Activated naive CD8-positive, alpha-beta T cell treated with anti-CD3 and anti-CD28 coated beads, Interleukin-2, amount 10 ng/mL, durations not matched to agents 7 days and 5 days (primary cell): Measurements from ENCODE around the gene SLC25A38. TPM values are rescaled to one million over a fixed set of nuclear protein-coding genes. Genes with fewer than 3 reads are reported as not detected.

Source experiments
- ATAC-seq: fragments of 150-1000 bp; cut with Tn5 transposase; one replicate; pipeline ENCODE4 v1.10.0; 2021; ENCODE audit warnings: low read depth, moderate library complexity
- POLR2A ChIA-PET: fragments of 350-600 bp; sonication (Branson Sonifier 250); formaldehyde crosslinking; loops from one replicate; lab custom pipeline; 2021; ENCODE audit warnings: antibody characterized with exemption; lab: Charles Lee
- DNase-seq: peaks from one replicate; pipeline ENCODE4 v3.0.0; 2021
- H3K27ac Mint-ChIP-seq: one replicate; pipeline ENCODE4 v1.8.0; 2022; ENCODE audit warnings: mild to moderate bottlenecking, mixed read lengths
- H3K27me3 Mint-ChIP-seq: one replicate; pipeline ENCODE4 v1.8.0; 2022; ENCODE audit warnings: mild to moderate bottlenecking, moderate library complexity, mixed read lengths
- H3K36me3 Mint-ChIP-seq: one replicate; pipeline ENCODE4 v1.8.0; 2021; ENCODE audit warnings: mild to moderate bottlenecking, mixed read lengths
- H3K4me1 Mint-ChIP-seq: one replicate; pipeline ENCODE4 v1.8.0; 2021; ENCODE audit warnings: mixed read lengths
- H3K4me3 Mint-ChIP-seq: one replicate; pipeline ENCODE4 v1.8.0; 2022; ENCODE audit warnings: mild to moderate bottlenecking, moderate library complexity, mixed read lengths
- H3K9me3 Mint-ChIP-seq: one replicate; pipeline ENCODE4 v1.8.0; 2021; ENCODE audit warnings: mixed read lengths
- total RNA-seq, 2 experiments: library from RNA; stranded (reverse); gene quantifications; one replicate each; pipeline ENCODE4 v1.2.3, GENCODE V29; 2021

Gene SLC25A38
- total RNA-seq = 10 to 100 TPM; 46.0 to 46.1 TPM

DNA sequence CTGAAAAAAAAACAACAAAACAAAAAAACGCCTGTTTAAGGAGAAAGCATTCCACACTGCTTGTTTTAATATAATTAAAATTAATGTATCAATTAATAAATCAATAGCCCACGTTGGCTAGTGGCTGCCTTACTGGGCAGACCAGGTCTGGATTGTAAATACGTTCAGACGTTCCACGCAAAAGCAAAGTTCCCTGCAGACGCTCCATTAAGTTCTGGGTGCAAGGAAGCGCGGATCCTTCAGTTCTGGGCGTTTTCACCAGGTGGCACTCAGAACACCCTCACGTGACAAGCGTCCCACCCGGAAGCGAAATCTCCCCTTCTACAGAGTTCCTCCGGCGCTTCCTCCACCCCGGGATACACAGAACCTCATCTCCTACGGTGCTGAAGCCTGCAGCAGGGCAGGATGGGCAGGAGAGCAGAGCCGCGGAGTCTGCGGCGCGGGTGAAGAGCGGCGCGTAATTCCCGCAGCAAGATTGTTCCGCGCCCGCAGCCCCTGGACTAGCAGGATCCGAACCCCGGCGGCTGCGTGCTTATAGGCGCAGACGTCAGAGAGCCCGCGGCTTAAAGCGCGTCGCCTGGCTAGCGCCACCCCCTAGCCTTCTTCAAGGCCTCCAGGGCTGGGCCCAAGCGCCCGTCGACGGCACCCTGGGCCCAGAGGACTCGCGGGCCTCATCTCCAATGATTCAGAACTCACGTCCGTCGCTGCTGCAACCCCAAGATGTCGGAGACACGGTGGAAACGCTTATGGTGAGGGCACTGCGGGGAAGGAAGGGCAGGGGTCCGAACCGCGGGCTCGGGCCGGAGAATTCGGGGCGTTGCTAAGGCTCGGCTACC lies at the start of gene SLC25A38:
Gene SLC25A38 (plus strand): TSS at position 326 of the 836 bp plus-strand sequence. CDS start 355 bp downstream, at position 681.
- ATAC-seq (peak; percentile 83), DNase-seq (peak; percentile 84)
- H3K27me3 Mint-ChIP-seq = no peaks in the 10 kb centered on the region
- H3K36me3 Mint-ChIP-seq = peaks cover 13% of the 10 kb centered on the region
- peak within 1 kb of the TSS; percentile 99 for H3K27ac Mint-ChIP-seq
- no peaks in the 10 kb centered on the region for H3K9me3 Mint-ChIP-seq
- POLR2A ChIA-PET = interaction anchor here (0.7 to 2.1 kb wide), 3 partner anchors 11 to 30 kb away, joined by 3 to 42 read pairs (median 5); partner anchors contain the start of gene RPSA
- peak within 1 kb of the TSS; percentile 98 for H3K4me3 Mint-ChIP-seq
- H3K4me1 Mint-ChIP-seq = peaks cover 37% of the 10 kb centered on the region

DNA sequence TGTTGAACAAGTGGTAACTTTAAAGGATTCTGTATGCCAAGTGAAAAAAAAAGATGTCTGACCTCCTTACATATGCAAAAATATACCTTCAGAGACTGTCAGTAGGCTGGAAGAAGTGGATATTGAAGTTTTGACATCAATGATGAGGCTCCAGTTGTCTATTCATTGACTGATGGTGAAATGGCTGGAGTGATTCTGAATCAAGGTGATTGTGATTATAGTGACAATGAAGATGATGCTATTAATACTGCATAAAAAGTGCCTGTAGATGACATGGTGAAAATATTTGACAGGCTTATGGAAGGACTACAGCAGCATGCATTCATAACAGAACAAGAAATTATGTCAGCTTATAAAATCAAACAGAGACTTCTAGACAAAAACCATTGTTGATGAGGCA lies 49.6 kb upstream of the SLC25A38 start:
- no peak for DNase-seq
- H3K4me1 Mint-ChIP-seq = peaks cover 21% of the 10 kb centered on the region
- H3K9me3 Mint-ChIP-seq = peaks cover 4% of the 10 kb centered on the region
- no peak for ATAC-seq
- no peak overlapping the region for H3K4me3 Mint-ChIP-seq
- H3K36me3 Mint-ChIP-seq = peaks cover 6% of the 10 kb centered on the region
- no peak overlapping the region for H3K27ac Mint-ChIP-seq
- H3K27me3 Mint-ChIP-seq = peaks cover 2% of the 10 kb centered on the region
- POLR2A ChIA-PET = interaction anchor here (1.2 kb wide), 1 partner anchor 41 kb away, joined by 3 read pairs; no protein-coding TSS in a partner anchor

DNA sequence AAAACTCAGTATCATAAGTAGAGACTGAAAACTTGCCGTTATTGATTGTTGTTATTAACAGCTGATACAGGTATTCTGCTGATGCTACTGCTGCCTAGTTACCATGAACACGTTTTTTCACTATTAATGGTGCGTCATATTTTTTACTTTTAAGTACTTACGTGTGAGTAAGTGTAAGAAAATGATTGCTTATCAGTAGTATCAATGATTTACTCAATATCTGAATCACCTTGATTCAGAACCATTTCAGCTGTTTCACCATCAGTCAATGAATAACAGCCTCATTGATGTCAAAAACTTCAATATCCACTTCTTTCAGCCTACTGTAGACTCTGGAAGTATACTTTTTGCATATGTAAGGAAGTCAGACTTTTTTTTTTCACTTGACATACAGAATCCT lies 49.0 kb upstream of the SLC25A38 start:
- no peak for ATAC-seq
- Mint-ChIP-seq H3K27me3 (peaks cover 2% of the 10 kb centered on the region), H3K9me3 (peaks cover 4% of the 10 kb centered on the region), H3K36me3 (peaks cover 6% of the 10 kb centered on the region), H3K4me3 (no peak overlapping the region), H3K27ac (no peak overlapping the region), H3K4me1 (peaks cover 21% of the 10 kb centered on the region)
- POLR2A ChIA-PET = no interaction called here
- no peak for DNase-seq

- no peak for ATAC-seq
Observed at GRCh38 chr3:39338201-39338600, 45.0 kb upstream of the SLC25A38 start.

GRCh38 chr3:39339086-39339485 lies 44.1 kb upstream of the SLC25A38 start:
- peaks cover 8% of the 10 kb centered on the region for H3K4me1 Mint-ChIP-seq
- peaks cover 2% of the 10 kb centered on the region for H3K27me3 Mint-ChIP-seq
- POLR2A ChIA-PET = no interaction called here
- H3K9me3 Mint-ChIP-seq = peaks cover 5% of the 10 kb centered on the region
- no peak for DNase-seq
- no peak overlapping the region for H3K27ac Mint-ChIP-seq
- no peak overlapping the region for H3K4me3 Mint-ChIP-seq
- no peaks in the 10 kb centered on the region for H3K36me3 Mint-ChIP-seq
- ATAC-seq = no peak

More at GRCh38 chr3:39338201-39338600, 45.0 kb upstream of the SLC25A38 start:
- H3K4me1 Mint-ChIP-seq = peaks cover 8% of the 10 kb centered on the region
- peaks cover 2% of the 10 kb centered on the region for H3K27me3 Mint-ChIP-seq
- DNase-seq = no peak
- no peak overlapping the region for H3K4me3 Mint-ChIP-seq
- no peak overlapping the region for H3K27ac Mint-ChIP-seq
- H3K36me3 Mint-ChIP-seq = peaks cover under 1% of the 10 kb centered on the region
- POLR2A ChIA-PET = no interaction called here
- peaks cover 6% of the 10 kb centered on the region for H3K9me3 Mint-ChIP-seq

GRCh38 chr3:39343076-39343717 lies 40.0 kb upstream of the SLC25A38 start:
- H3K4me1 Mint-ChIP-seq = peaks cover 20% of the 10 kb centered on the region
- DNase-seq = no peak
- H3K9me3 Mint-ChIP-seq = peaks cover 4% of the 10 kb centered on the region
- H3K27ac Mint-ChIP-seq = no peak overlapping the region
- POLR2A ChIA-PET = no interaction called here
- no peak for ATAC-seq
- H3K27me3 Mint-ChIP-seq = peaks cover 2% of the 10 kb centered on the region
- no peak overlapping the region for H3K4me3 Mint-ChIP-seq
- H3K36me3 Mint-ChIP-seq = peaks cover 3% of the 10 kb centered on the region

DNA sequence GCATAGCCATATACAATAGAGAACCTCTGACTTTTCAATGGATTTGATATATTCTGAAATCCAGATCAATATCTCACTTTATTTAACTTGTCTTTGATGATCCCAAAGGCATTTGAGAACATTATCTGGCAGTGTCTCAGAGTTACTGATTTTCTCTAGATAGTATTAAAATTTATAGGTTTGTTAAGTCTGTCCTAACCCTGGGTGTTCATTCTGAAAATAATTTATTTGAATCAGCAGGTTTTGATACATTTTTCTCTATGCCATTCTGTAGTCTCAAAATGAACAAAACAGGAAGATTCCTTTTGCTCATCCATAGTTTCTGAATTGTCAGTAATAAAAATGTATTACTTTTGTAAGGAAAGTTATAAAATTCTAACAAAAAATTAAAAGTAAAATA lies 39.4 kb upstream of the SLC25A38 start:
- Mint-ChIP-seq H3K27me3 (peaks cover 2% of the 10 kb centered on the region), H3K4me3 (no peak overlapping the region), H3K4me1 (peaks cover 20% of the 10 kb centered on the region), H3K36me3 (peaks cover 3% of the 10 kb centered on the region), H3K9me3 (peaks cover 4% of the 10 kb centered on the region), H3K27ac (no peak overlapping the region)
- no peak for DNase-seq
- POLR2A ChIA-PET = no interaction called here
- no peak for ATAC-seq

- no peak overlapping the region for H3K27ac Mint-ChIP-seq
- H3K4me3 Mint-ChIP-seq = no peak overlapping the region
- H3K9me3 Mint-ChIP-seq = peaks cover 4% of the 10 kb centered on the region
- ATAC-seq (no peak), DNase-seq (no peak)
- peaks cover 3% of the 10 kb centered on the region for H3K36me3 Mint-ChIP-seq
- POLR2A ChIA-PET = interaction anchor here (1.4 kb wide), 1 partner anchor 15 kb away, joined by 3 read pairs; the partner anchor contains the start of gene CCR8
- H3K27me3 Mint-ChIP-seq = no peaks in the 10 kb centered on the region
- peaks cover 20% of the 10 kb centered on the region for H3K4me1 Mint-ChIP-seq
Observed at GRCh38 chr3:39344746-39345344, 38.3 kb upstream of the SLC25A38 start.

- ATAC-seq (peak; percentile 73), DNase-seq (no peak)
Observed at GRCh38 chr3:39346785-39347585, 36.2 kb upstream of the SLC25A38 start.

GRCh38 chr3:39347586-39347876 lies 35.6 kb upstream of the SLC25A38 start:
- Mint-ChIP-seq H3K27ac (no peak overlapping the region), H3K9me3 (peaks cover 3% of the 10 kb centered on the region), H3K27me3 (no peaks in the 10 kb centered on the region), H3K4me1 (peaks cover 25% of the 10 kb centered on the region), H3K36me3 (peaks cover 3% of the 10 kb centered on the region), H3K4me3 (no peak overlapping the region)
- POLR2A ChIA-PET = interaction anchor here (1.7 kb wide), 1 partner anchor 59 kb away, joined by 3 read pairs; the partner anchor contains the start of gene RPSA
- no peak for ATAC-seq
- DNase-seq = no peak

More at GRCh38 chr3:39346785-39347585, 36.2 kb upstream of the SLC25A38 start:
- H3K4me1 Mint-ChIP-seq = peaks cover 25% of the 10 kb centered on the region
- peak overlapping the region; percentile 5 for H3K4me3 Mint-ChIP-seq
- peaks cover 3% of the 10 kb centered on the region for H3K36me3 Mint-ChIP-seq
- POLR2A ChIA-PET = interaction anchor here (1.7 kb wide), 1 partner anchor 60 kb away, joined by 3 read pairs; the partner anchor contains the start of gene RPSA
- no peaks in the 10 kb centered on the region for H3K27me3 Mint-ChIP-seq
- peak overlapping the region; percentile 60 for H3K27ac Mint-ChIP-seq
- peaks cover 2% of the 10 kb centered on the region for H3K9me3 Mint-ChIP-seq

GRCh38 chr3:39349080-39349479 lies 34.1 kb upstream of the SLC25A38 start:
- peaks cover 25% of the 10 kb centered on the region for H3K4me1 Mint-ChIP-seq
- H3K4me3 Mint-ChIP-seq = no peak overlapping the region
- H3K27me3 Mint-ChIP-seq = no peaks in the 10 kb centered on the region
- H3K36me3 Mint-ChIP-seq = peaks cover 3% of the 10 kb centered on the region
- ATAC-seq = no peak
- H3K27ac Mint-ChIP-seq = no peak overlapping the region
- DNase-seq = no peak
- POLR2A ChIA-PET = interaction anchor here (0.6 kb wide), 2 partner anchors 173 to 240 kb away, joined by 3 to 5 read pairs; no protein-coding TSS in a partner anchor
- peaks cover 4% of the 10 kb centered on the region for H3K9me3 Mint-ChIP-seq

- DNase-seq (no peak), ATAC-seq (no peak)
- Mint-ChIP-seq H3K27me3 (peaks cover 6% of the 10 kb centered on the region), H3K27ac (peak overlapping the region; percentile 77), H3K4me1 (peaks cover 28% of the 10 kb centered on the region), H3K4me3 (no peak overlapping the region), H3K36me3 (peaks cover 2% of the 10 kb centered on the region), H3K9me3 (peaks cover 3% of the 10 kb centered on the region)
- POLR2A ChIA-PET = interaction anchor here (0.5 kb wide), 1 partner anchor 55 kb away, joined by 4 read pairs; no protein-coding TSS in a partner anchor
Observed at GRCh38 chr3:39350714-39351113, 32.5 kb upstream of the SLC25A38 start.
